Right atrium auricular region (tissue), 2 donors: Measurements from ENCODE around the gene FATE1. TPM values are rescaled to one million over a fixed set of nuclear protein-coding genes. Genes with fewer than 3 reads are reported as not detected.

Source experiments
- DNase-seq: peaks from one replicate; pipeline ENCODE4 v3.0.0-alpha.2; 2019; ENCODE audit warnings: low spot score
- H3K27ac ChIP-seq, 2 donors: fragments of 200-600 bp; sonication (generic); 1 replicate in 1 of 2; 2 replicates in 1 of 2; pipeline ENCODE4 v1.5.1; 2016 to 2019
- H3K27me3 ChIP-seq, 2 donors: fragments of 200-600 bp; sonication (generic); one replicate each; pipeline versions ENCODE4 v1.5.1 to v1.6.0; 2017 to 2019
- H3K36me3 ChIP-seq: fragments of 200-600 bp; sonication (generic); one replicate; pipeline ENCODE4 v1.5.1; 2016
- H3K4me1 ChIP-seq, 2 donors: fragments of 200-600 bp; sonication (generic); one replicate each; pipeline versions ENCODE4 v1.5.1 to v1.6.0; 2017 to 2019
- H3K4me3 ChIP-seq, 2 donors: fragments of 200-600 bp; sonication (generic); 1 replicate in 1 of 2; 2 replicates in 1 of 2; pipeline ENCODE4 v1.5.1; 2017 to 2019; ENCODE audit warnings: mild to moderate bottlenecking in 1 of 2, moderate library complexity in 1 of 2
- H3K9me3 ChIP-seq, 2 donors: fragments of 200-600 bp; sonication (generic); one replicate each; pipeline ENCODE4 v1.5.1; 2019
- CTCF ChIP-seq, 2 donors: fragments of 200-600 bp; sonication (generic); IDR thresholded peaks; one replicate each; pipeline ENCODE4 v1.5.1; 2019; ENCODE audit warnings: antibody characterized with exemption in 2 of 2
- total RNA-seq, 2 donors: library from RNA; depleted of rRNA; stranded (reverse); fragments of >200 nt; gene quantifications; one replicate each; pipeline ENCODE4 v1.1.0, GENCODE V29; 2016

FATE1 gene
- total RNA-seq, 2 donors from 2014 or later: not detected

GRCh38 chrX:151736685-151737084 is 20.9 kb downstream of the FATE1 start:
- Histone ChIP-seq H3K9me3 (peaks cover 0 to 3% of the 10 kb centered on the region in 2 donors), H3K27me3 (no peaks in the 10 kb centered on the region), H3K27ac (no peak overlapping the region), H3K4me1 (no peaks in the 10 kb centered on the region), H3K4me3 (no peak overlapping the region), H3K36me3 (no peaks in the 10 kb centered on the region)
- DNase-seq: no peak
- TF ChIP-seq CTCF (IDR thresholded peaks at IDR 0.05): no peak

DNA sequence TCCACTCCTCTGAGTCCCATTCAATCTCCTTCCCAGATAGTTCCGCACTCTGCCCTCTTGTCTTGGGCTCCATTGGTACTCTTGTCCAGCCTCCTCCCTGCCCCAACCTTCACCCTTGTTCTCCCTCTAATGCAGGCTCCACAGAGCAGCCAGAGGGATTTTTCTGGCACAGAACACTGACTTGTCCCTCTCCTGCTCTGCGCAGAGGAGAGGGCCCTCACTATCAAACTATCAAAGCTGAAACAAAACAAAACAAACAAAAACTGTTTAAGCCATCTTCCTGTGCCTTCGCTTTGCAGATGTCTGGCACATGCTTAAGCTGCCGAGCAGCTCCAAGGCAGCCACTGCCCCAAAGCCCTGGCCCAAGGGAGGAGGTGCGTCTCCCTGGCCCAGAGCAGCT is 21.7 kb downstream of the FATE1 start:
- DNase-seq: no peak
- Histone ChIP-seq H3K9me3 (peaks cover 0 to 7% of the 10 kb centered on the region in 2 donors), H3K27me3 (no peaks in the 10 kb centered on the region), H3K4me3 (no peak overlapping the region), H3K4me1 (no peaks in the 10 kb centered on the region), H3K27ac (no peak overlapping the region), H3K36me3 (no peaks in the 10 kb centered on the region)
- no peak for TF ChIP-seq CTCF (IDR thresholded peaks at IDR 0.05)

DNA sequence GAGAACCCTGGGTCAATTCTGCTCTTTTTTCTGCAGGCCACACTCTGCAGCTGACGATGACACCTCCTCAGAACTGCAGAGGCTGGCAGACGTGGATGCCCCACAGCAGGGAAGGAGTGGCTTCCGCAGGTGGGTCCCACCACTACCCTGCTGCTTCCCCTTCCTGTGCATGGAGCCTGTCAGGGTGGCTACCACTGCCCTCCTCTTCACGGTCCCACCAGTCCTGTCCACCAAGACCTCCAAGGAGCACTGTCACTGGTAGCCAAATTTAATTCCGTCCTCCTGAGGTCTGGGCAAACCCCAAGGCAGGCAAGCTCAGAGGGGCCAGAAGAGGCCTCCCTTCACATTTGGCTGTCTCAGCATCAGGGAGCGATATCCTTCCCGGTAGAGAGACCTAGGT is 22.9 kb downstream of the FATE1 start:
- no peak for TF ChIP-seq CTCF (IDR thresholded peaks at IDR 0.05)
- no peak for DNase-seq
- Histone ChIP-seq H3K9me3 (peaks cover 0 to 7% of the 10 kb centered on the region in 2 donors), H3K4me1 (no peaks in the 10 kb centered on the region), H3K36me3 (no peaks in the 10 kb centered on the region), H3K27me3 (no peaks in the 10 kb centered on the region), H3K4me3 (no peak overlapping the region), H3K27ac (no peak overlapping the region)

- Histone ChIP-seq H3K9me3 (peaks cover 0 to 7% of the 10 kb centered on the region in 2 donors), H3K27ac (no peak overlapping the region), H3K36me3 (no peaks in the 10 kb centered on the region), H3K27me3 (no peaks in the 10 kb centered on the region), H3K4me3 (no peak overlapping the region), H3K4me1 (no peaks in the 10 kb centered on the region)
- no peak for DNase-seq
- TF ChIP-seq CTCF (IDR thresholded peaks at IDR 0.05): no peak
Observed at GRCh38 chrX:151741606-151742005, 25.8 kb downstream of the FATE1 start.

GRCh38 chrX:151742311-151742710 is 26.5 kb downstream of the FATE1 start:
- H3K9me3 ChIP-seq: peaks cover 0 to 7% of the 10 kb centered on the region in 2 donors
- no peaks in the 10 kb centered on the region for H3K36me3 ChIP-seq
- no peak overlapping the region for H3K27ac ChIP-seq
- no peak overlapping the region for H3K4me3 ChIP-seq
- no peak for TF ChIP-seq CTCF (IDR thresholded peaks at IDR 0.05)
- no peaks in the 10 kb centered on the region for H3K27me3 ChIP-seq
- no peak for DNase-seq
- H3K4me1 ChIP-seq: no peaks in the 10 kb centered on the region
